GM19372 (cell line): ENCODE measurements around the gene EVA1A.

Experiments
- ATAC-seq: cut with Tn5 transposase; IDR thresholded peaks from one replicate; pipeline ENCODE4 v1.9.1; 2021; ENCODE audit warnings: mild to moderate bottlenecking, low read depth, moderate library complexity; ENCODE audit not compliant: unreplicated experiment

EVA1A gene

DNA sequence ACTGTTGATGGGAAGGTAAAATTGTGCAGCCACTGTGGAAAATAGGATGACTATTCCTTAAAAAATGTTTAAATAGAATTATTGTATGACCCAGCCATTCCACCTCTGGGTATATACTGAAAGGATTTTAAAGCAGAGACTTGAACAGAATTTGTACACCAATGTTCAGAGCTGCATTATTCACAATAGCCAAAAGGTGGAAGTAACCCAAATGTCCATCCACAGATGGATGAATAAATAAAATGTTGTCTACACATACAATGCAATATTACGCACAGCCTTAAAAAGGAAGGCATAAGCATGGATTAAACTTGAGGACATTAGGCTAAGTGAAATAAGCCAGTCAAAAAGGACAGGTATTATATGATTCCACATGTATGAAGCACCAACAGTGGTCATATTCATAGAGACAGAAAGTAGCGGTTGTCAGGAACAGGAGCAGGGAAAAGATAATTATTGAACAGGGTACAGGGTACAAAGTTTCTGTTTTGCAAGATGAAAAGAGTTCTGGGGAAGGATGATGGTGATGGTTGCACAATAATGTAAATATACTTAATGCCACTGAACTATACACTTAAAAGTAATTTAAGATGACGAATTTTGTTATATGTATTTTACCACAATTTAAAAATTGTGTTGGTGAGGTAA lies 39.4 kb downstream of the EVA1A start:
- no peak for ATAC-seq

GRCh38 chr2:75519843-75520242 lies 40.9 kb downstream of the EVA1A start:
- ATAC-seq = no peak

GRCh38 chr2:75518638-75519465 lies 41.9 kb downstream of the EVA1A start:
- ATAC-seq = no peak

- no peak for ATAC-seq
Observed at GRCh38 chr2:75517547-75518230, 43.0 kb downstream of the EVA1A start.

DNA sequence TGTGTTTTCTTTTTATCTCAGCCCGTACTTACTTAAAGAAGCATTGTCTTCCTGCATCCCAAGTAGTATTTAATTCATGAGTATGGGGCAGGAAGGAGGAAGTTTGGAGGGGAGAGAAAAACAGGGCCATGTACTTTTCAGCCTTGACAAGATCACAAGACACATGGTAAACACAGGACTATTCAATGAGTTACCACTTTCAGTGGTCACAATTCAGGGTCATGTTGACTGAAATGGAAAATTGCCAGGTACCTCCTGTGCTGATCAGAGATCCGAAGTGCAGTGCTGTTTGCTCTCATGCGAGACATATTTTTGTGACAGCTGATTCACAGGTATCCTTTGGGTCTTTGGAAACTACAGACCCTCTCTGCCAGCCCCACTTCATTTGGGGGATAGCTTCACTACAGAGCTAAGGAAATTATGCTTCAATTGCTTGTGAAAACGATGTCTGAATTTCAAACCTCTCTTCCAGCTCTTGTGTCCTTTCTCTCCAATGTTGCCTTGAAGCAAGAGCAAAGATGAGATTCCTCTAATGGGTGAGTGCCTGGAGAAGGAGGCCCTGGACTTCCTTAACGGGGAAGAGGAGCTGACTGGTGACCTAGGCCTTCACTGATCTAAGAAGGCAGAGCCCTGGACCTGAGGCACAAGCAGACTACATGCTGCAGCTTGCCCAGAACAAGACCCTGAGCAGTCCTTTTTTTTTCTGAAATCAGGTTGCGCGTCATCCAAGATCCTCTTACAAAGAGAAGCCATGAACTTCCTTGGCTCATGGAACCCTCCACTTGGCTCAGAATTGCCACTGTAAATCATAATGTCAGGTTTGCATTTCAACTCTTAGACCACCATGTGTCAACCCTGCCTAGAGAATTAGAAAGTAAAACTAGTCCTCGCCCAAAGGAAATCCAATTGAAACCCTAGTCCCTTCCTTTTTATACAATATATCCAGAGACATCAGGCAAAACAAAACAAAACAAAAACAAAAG lies 44.1 kb downstream of the EVA1A start:
- ATAC-seq = no peak

- ATAC-seq = no peak
Observed at GRCh38 chr2:75515584-75516368, 45.0 kb downstream of the EVA1A start.

DNA sequence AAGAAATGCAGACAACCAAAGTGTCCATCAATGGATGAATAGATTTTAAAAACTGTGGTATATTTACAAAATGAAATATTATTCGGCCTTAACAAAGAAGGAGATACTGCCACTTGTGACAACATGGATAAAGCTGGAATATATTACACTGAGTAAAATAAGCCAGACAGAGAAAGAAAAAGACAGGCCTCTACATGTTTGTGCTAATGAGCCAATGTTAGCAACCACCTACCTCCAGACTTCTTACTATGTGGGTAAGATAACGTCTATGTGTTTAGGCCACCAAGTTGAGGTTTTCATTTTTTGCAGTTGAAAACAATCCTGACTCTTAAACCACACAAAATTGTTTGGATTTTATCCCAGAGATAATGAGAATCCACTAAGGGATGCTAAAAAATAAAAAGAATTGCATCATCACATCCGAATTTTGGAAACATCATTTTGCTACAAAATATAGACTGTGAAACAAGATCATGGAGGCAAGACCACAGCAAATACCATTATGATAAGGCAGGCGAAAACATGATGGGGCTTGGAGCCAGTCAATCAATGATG lies 47.0 kb downstream of the EVA1A start:
- ATAC-seq = no peak

- no peak for ATAC-seq
Observed at GRCh38 chr2:75512455-75513212, 48.1 kb downstream of the EVA1A start.

- no peak for ATAC-seq
Observed at GRCh38 chr2:75506101-75506697, 54.5 kb downstream of the EVA1A start.

- ATAC-seq = no peak
Observed at GRCh38 chr2:75505012-75505411, 55.7 kb downstream of the EVA1A start.

- no peak for ATAC-seq
Observed at GRCh38 chr2:75503048-75503607, 57.6 kb downstream of the EVA1A start.

GRCh38 chr2:75500633-75501032 lies 60.1 kb downstream of the EVA1A start:
- ATAC-seq = no peak

GRCh38 chr2:75499534-75499933 lies 61.2 kb downstream of the EVA1A start:
- ATAC-seq = no peak

DNA sequence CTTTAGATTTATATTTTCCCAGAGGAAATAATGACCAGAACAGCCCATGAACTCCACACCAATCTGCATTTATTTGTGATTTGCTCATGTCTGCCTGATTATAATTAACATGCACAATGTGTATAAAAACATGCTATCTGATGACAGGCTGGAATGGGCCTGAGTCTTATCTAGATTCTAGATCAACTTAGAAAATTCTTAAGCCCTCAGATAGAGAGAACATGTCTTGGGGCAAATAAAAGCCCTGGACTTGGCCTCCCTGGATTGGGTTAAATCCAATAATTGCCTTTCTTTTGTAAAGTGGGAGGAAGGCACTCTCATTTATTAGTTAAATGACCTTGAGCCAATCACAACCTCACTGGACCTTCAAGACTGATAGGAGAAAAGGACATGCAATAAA lies 61.8 kb downstream of the EVA1A start:
- no peak for ATAC-seq

- ATAC-seq = no peak
Observed at GRCh38 chr2:75497256-75497655, 63.5 kb downstream of the EVA1A start.

DNA sequence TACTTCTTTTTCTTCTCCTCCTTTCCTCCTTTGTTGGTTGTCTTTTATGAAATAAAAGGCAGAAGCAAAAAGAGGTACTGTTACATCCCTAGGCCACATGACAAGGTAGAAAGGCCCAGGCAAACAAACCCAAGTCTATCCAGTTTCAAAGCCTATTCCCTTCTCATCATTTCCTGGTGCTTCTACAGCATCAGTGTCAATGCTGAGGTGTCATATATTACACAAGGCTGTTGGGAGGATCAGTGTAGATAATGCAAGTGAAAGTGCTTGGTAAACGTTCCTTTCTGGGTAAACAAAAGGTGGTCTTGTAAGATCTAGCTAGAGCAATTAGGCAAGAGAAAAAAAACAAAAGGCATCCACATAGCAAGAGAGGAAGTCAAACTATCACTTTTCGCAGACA lies 64.9 kb downstream of the EVA1A start:
- ATAC-seq = no peak

DNA sequence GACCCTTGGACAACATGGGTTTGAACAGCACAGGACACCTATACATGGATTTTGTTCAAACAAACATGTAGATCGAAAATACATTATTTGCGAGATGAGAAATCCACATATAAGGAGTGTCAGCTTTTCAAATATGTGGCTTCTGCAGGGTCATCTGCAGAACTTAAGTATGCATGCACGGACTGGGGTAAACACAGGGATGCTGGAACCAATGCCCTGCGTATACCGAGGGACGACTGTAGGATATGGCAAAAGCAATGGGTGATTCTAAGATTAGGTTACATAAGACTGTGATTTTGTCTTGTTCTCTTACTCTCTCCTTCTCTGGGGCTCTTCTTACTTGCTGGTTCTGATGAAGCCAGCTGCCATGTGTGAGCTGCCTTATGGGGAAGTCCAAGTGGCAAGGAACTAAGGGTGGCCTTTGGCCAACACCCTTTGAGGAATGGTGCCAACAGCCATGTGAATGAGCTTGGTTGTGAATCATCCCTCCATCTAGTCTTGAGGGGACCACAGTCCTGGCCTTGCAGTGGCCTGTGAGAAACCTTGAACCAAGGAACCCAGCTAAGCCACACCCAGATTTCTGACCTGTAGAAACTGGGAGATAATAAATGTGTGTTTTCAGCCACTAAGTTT lies 66.5 kb downstream of the EVA1A start:
- ATAC-seq = no peak
